Measurements from ENCODE around the gene MAL.

- no peak for TF ChIP-seq POLR2AphosphoS5 (IDR thresholded peaks at IDR 0.05)
- TF ChIP-seq EZH2 (IDR thresholded peaks at IDR 0.05; ENCODE audit: borderline replicate concordance, insufficient read depth, low read length, poor library complexity, severe bottlenecking) = no peak
- TF ChIP-seq, protein P1, sequence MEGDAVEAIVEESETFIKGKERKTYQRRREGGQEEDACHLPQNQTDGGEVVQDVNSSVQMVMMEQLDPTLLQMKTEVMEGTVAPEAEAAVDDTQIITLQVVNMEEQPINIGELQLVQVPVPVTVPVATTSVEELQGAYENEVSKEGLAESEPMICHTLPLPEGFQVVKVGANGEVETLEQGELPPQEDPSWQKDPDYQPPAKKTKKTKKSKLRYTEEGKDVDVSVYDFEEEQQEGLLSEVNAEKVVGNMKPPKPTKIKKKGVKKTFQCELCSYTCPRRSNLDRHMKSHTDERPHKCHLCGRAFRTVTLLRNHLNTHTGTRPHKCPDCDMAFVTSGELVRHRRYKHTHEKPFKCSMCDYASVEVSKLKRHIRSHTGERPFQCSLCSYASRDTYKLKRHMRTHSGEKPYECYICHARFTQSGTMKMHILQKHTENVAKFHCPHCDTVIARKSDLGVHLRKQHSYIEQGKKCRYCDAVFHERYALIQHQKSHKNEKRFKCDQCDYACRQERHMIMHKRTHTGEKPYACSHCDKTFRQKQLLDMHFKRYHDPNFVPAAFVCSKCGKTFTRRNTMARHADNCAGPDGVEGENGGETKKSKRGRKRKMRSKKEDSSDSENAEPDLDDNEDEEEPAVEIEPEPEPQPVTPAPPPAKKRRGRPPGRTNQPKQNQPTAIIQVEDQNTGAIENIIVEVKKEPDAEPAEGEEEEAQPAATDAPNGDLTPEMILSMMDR (IDR thresholded peaks at IDR 0.05; ENCODE audit: poor library complexity, severe bottlenecking) = no peak
- TF ChIP-seq, protein P2, sequence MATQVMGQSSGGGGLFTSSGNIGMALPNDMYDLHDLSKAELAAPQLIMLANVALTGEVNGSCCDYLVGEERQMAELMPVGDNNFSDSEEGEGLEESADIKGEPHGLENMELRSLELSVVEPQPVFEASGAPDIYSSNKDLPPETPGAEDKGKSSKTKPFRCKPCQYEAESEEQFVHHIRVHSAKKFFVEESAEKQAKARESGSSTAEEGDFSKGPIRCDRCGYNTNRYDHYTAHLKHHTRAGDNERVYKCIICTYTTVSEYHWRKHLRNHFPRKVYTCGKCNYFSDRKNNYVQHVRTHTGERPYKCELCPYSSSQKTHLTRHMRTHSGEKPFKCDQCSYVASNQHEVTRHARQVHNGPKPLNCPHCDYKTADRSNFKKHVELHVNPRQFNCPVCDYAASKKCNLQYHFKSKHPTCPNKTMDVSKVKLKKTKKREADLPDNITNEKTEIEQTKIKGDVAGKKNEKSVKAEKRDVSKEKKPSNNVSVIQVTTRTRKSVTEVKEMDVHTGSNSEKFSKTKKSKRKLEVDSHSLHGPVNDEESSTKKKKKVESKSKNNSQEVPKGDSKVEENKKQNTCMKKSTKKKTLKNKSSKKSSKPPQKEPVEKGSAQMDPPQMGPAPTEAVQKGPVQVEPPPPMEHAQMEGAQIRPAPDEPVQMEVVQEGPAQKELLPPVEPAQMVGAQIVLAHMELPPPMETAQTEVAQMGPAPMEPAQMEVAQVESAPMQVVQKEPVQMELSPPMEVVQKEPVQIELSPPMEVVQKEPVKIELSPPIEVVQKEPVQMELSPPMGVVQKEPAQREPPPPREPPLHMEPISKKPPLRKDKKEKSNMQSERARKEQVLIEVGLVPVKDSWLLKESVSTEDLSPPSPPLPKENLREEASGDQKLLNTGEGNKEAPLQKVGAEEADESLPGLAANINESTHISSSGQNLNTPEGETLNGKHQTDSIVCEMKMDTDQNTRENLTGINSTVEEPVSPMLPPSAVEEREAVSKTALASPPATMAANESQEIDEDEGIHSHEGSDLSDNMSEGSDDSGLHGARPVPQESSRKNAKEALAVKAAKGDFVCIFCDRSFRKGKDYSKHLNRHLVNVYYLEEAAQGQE (IDR thresholded peaks at IDR 0.05; ENCODE audit: borderline replicate concordance) = no peak
- TF ChIP-seq RAD21 (conservative IDR thresholded peaks at IDR 0.05) = no peak
- TF ChIP-seq EP300 (conservative IDR thresholded peaks at IDR 0.05; ENCODE audit: poor library complexity, severe bottlenecking) = no peak
Measured at GRCh38 chr2:95075440-95076132, 50.1 kb downstream of the MAL start.

Measured in neural cell (in vitro differentiated cells).